HCT116 (cell line): Measurements from ENCODE around the gene HPCAL4. TPM values are rescaled to one million over a fixed set of nuclear protein-coding genes. Genes with fewer than 3 reads are reported as not detected.

Source experiments
- ATAC-seq: fragments of 200-7000 bp; cut with Tn5 transposase; 2 replicates; pipeline ENCODE4 v1.9.1; 2020; ENCODE audit warnings: mild to moderate bottlenecking, moderate library complexity
- BruUV-seq: library from RNA; stranded (reverse); fragments of 400-500 nt; replicated peaks from 2 replicates; lab custom pipeline; 2021; lab: Mats Ljungman, UMichigan
- CTCF ChIA-PET: fragments of 300-600 bp; sonication (Branson Sonifier 250); formaldehyde crosslinking; loops from one replicate; lab custom pipeline; 2021; ENCODE audit warnings: antibody characterized with exemption; lab: Charles Lee
- POLR2A ChIA-PET: fragments of 300-600, 350-600 bp; sonication (Branson Sonifier 250); formaldehyde crosslinking; loops from one replicate; lab custom pipeline; 2021; ENCODE audit warnings: antibody characterized with exemption; lab: Charles Lee
- RAD21 ChIA-PET, 2 experiments: fragments of 300-600 bp; sonication (Branson Sonifier 250); formaldehyde crosslinking; loops; one replicate each; lab custom pipeline; 2023; ENCODE audit warnings: low total read pairs in 2 of 2; ENCODE audit not compliant: uncharacterized antibody in 2 of 2, unreplicated experiment in 2 of 2, low non-redundant PET in 1 of 2; lab: Charles Lee
- DNase-seq: peaks from one replicate; pipeline ENCODE4 v3.0.0-alpha.2; 2010; ENCODE audit warnings: low read depth, low spot score
- H2AFZ ChIP-seq: fragments of 200-600 bp; shearing (Covaris generic), sonication (generic); 2 replicates; pipeline ENCODE4 v1.6.1; 2017; ENCODE audit warnings: low read depth, mixed run types, mixed read lengths, antibody characterized with exemption, low read length; ENCODE audit not compliant: poor library complexity, severe bottlenecking
- H3K27ac ChIP-seq: 2 replicates; pipeline ENCODE4 v1.5.1; 2012; ENCODE audit warnings: low read depth, low read length
- H3K27me3 ChIP-seq: fragments of 200-600 bp; sonication (generic); 2 replicates; pipeline ENCODE4 v1.6.1; 2016; ENCODE audit warnings: mixed run types, low read length, mixed read lengths; ENCODE audit not compliant: insufficient read depth
- H3K36me3 ChIP-seq, 2 experiments: fragments of 200-500 bp in 1 of 2; fragments of 200-600 bp in 1 of 2; sonication (Bioruptor generic) in 1 of 2; sonication (generic) in 1 of 2; 2 replicates each; pipeline versions ENCODE4 v1.5.1 to v1.6.1; 2014 to 2016; ENCODE audit warnings: low read length in 2 of 2, inconsistent platforms in 1 of 2, mixed read lengths in 1 of 2, mixed run types in 1 of 2; ENCODE audit not compliant: insufficient read depth in 2 of 2, control insufficient read depth in 1 of 2
- H3K4me1 ChIP-seq, 2 experiments: fragments of 200-600 bp in 1 of 2; sonication (generic) in 1 of 2; 2 replicates each; pipeline versions ENCODE4 v1.5.1 to v1.6.1; 2012 to 2017; ENCODE audit warnings: low read length in 2 of 2, inconsistent platforms in 1 of 2, mild to moderate bottlenecking in 1 of 2, mixed read lengths in 1 of 2, mixed run types in 1 of 2, moderate library complexity in 1 of 2; ENCODE audit not compliant: insufficient read depth in 2 of 2, control insufficient read depth in 1 of 2
- H3K4me2 ChIP-seq: fragments of 200-600 bp; sonication (generic); 2 replicates; pipeline ENCODE4 v1.6.1; 2017; ENCODE audit warnings: mixed run types, low read length, mixed read lengths
- H3K4me3 ChIP-seq, 2 experiments: fragments of 200-600 bp in 1 of 2; sonication (generic) in 1 of 2; replicated peaks in 1 of 2; 2 replicates each; pipeline ENCODE4 v1.5.1; 2011 to 2016; ENCODE audit warnings: low read length in 2 of 2, control low read depth in 1 of 2, low read depth in 1 of 2, mild to moderate bottlenecking in 1 of 2, mixed read lengths in 1 of 2, mixed run types in 1 of 2
- H3K79me2 ChIP-seq: fragments of 200-600 bp; sonication (generic); 2 replicates; pipeline ENCODE4 v1.6.1; 2017; ENCODE audit warnings: mild to moderate bottlenecking, mixed run types, low read length, moderate library complexity, mixed read lengths; ENCODE audit not compliant: insufficient read depth
- H3K9ac ChIP-seq: fragments of 200-600 bp; sonication (generic); 2 replicates; pipeline ENCODE4 v1.6.1; 2016; ENCODE audit warnings: low read length, mixed read lengths
- H3K9me2 ChIP-seq: fragments of 200-600 bp; sonication (generic), shearing (Covaris generic); 2 replicates; pipeline ENCODE4 v1.6.1; 2017; ENCODE audit warnings: mixed run types, mild to moderate bottlenecking, moderate library complexity; ENCODE audit not compliant: insufficient read depth
- H3K9me3 ChIP-seq, 2 experiments: fragments of 200-500 bp in 1 of 2; fragments of 200-600 bp in 1 of 2; sonication (Bioruptor generic) in 1 of 2; sonication (generic) in 1 of 2; 2 replicates each; pipeline ENCODE4 v1.6.1; 2014 to 2017; ENCODE audit warnings: low read length in 2 of 2, mixed read lengths in 2 of 2, inconsistent platforms in 1 of 2, low read depth in 1 of 2, mild to moderate bottlenecking in 1 of 2, mixed run types in 1 of 2, moderate library complexity in 1 of 2; ENCODE audit not compliant: control insufficient read depth in 1 of 2, insufficient read depth in 1 of 2
- H4K20me1 ChIP-seq: fragments of 200-600 bp; sonication (generic), shearing (Covaris generic); 2 replicates; pipeline ENCODE4 v1.6.1; 2017; ENCODE audit warnings: mixed run types, mild to moderate bottlenecking, moderate library complexity; ENCODE audit not compliant: insufficient read depth
- CEBPB ChIP-seq: IDR thresholded peaks from 2 replicates; pipeline ENCODE4 v1.6.1; 2012; ENCODE audit warnings: low read depth
- CTCF ChIP-seq, 3 experiments: fragments of 200-600 bp in 1 of 3; sonication (generic) in 1 of 3; IDR thresholded peaks in 2 of 3; conservative IDR thresholded peaks in 1 of 3; 2 replicates each; pipeline ENCODE4 v1.5.1; 2012 to 2017; ENCODE audit warnings: low read depth in 2 of 3, low read length in 2 of 3, antibody characterized with exemption in 1 of 3, borderline replicate concordance in 1 of 3, control low read depth in 1 of 3, mild to moderate bottlenecking in 1 of 3, mixed read lengths in 1 of 3, mixed run types in 1 of 3, moderate library complexity in 1 of 3; ENCODE audit not compliant: insufficient read depth in 1 of 3
- ELF1 ChIP-seq: IDR thresholded peaks from 2 replicates; pipeline ENCODE4 v1.6.1; 2012; ENCODE audit warnings: low read depth, borderline replicate concordance
- EZH2phosphoT487 ChIP-seq: fragments of 200-600 bp; IDR thresholded peaks from 2 replicates; pipeline ENCODE4 v1.6.1; 2018; ENCODE audit warnings: antibody characterized with exemption, borderline replicate concordance
- FOSL1 ChIP-seq: IDR thresholded peaks from 2 replicates; pipeline ENCODE4 v1.6.1; 2012; ENCODE audit warnings: low read depth
- JUND ChIP-seq: IDR thresholded peaks from 2 replicates; pipeline ENCODE4 v1.6.1; 2012
- MAX ChIP-seq: IDR thresholded peaks from 2 replicates; pipeline ENCODE4 v1.6.1; 2012
- POLR2A ChIP-seq: IDR thresholded peaks from 2 replicates; pipeline ENCODE4 v1.7.0; 2011; ENCODE audit warnings: borderline replicate concordance; ENCODE audit not compliant: insufficient read depth, insufficient read length; ENCODE audit errors: extremely low read depth
- POLR2AphosphoS5 ChIP-seq: IDR thresholded peaks from 2 replicates; pipeline ENCODE4 v1.6.1; 2011; ENCODE audit warnings: mild to moderate bottlenecking, low read depth, low read length, moderate library complexity
- SP1 ChIP-seq: IDR thresholded peaks from 2 replicates; pipeline ENCODE4 v1.6.1; 2012; ENCODE audit warnings: low read depth
- SRF ChIP-seq: IDR thresholded peaks from 2 replicates; pipeline ENCODE4 v1.6.1; 2012; ENCODE audit warnings: low read depth
- TCF7L2 ChIP-seq: IDR thresholded peaks from 2 replicates; pipeline ENCODE4 v1.7.0; 2011; ENCODE audit warnings: borderline replicate concordance, inconsistent platforms; ENCODE audit not compliant: insufficient read depth, insufficient read length; ENCODE audit errors: extremely low read depth
- ZBTB33 ChIP-seq: IDR thresholded peaks from 2 replicates; pipeline ENCODE4 v1.6.1; 2011; ENCODE audit warnings: mild to moderate bottlenecking, low read length, moderate library complexity; ENCODE audit not compliant: insufficient replicate concordance; ENCODE audit errors: extremely low read depth
- ZFX ChIP-seq: fragments of 450-650 bp; IDR thresholded peaks from 2 replicates; pipeline ENCODE4 v1.6.1; 2017
- ZNF274 ChIP-seq: fragments of 200-500 bp; sonication (Bioruptor generic); IDR thresholded peaks from 2 replicates; pipeline ENCODE4 v1.6.1; 2014; ENCODE audit warnings: mild to moderate bottlenecking, low read depth, low read length, inconsistent platforms
- intact Hi-C: fragments of 100-400 bp; cut with micrococcal nuclease; formaldehyde crosslinking; loops from 2 replicates; pipeline ENCODE4 v1.10.0; 2022
- total RNA-seq: library from RNA; stranded (reverse); gene quantifications from one replicate; pipeline ENCODE4 v1.2.1, GENCODE V29; 2021; ENCODE audit not compliant: unreplicated experiment

The HPCAL4 gene
- total RNA-seq, 1 experiment from 2014 or later, result 5.2 TPM

GRCh38 chr1:39727932-39728317, 36.7 kb upstream of the HPCAL4 start:
- POLR2A ChIA-PET, result no interaction called here

GRCh38 chr1:39727221-39727931, 36.1 kb upstream of the HPCAL4 start:
- no peaks in the 10 kb centered on the region for H3K36me3 ChIP-seq
- no peaks in the 10 kb centered on the region for H3K4me1 ChIP-seq
- H3K27ac ChIP-seq, result no peak overlapping the region
- ChIA-PET POLR2A (no interaction called here), CTCF (no interaction called here), RAD21 (no interaction called here)
- DNase-seq, result no peak
- no peak overlapping the region for H3K4me2 ChIP-seq
- TF ChIP-seq FOSL1 (no peak), POLR2A (no peak), SRF (no peak), MAX (no peak), SP1 (no peak), CEBPB (no peak), JUND (no peak), ELF1 (no peak), POLR2AphosphoS5 (no peak), EZH2phosphoT487 (no peak), CTCF (IDR thresholded peaks at IDR 0.05 in 2 of 3, conservative IDR thresholded peaks at IDR 0.05 in 1 of 3; ENCODE audit: borderline replicate concordance in 1 of 3, insufficient read depth in 1 of 3, low read depth in 2 of 3, low read length in 2 of 3) (no peak), TCF7L2 (no peak), ZNF274 (no peak), ZFX (no peak)
- H3K9ac ChIP-seq, result no peak overlapping the region
- no peak overlapping the region for H3K4me3 ChIP-seq
- H4K20me1 ChIP-seq, result no peaks in the 10 kb centered on the region
- no peak for ATAC-seq
- no peak overlapping the region for H2AFZ ChIP-seq
- BruUV-seq, result no TSS peak
- no peaks in the 10 kb centered on the region for H3K9me2 ChIP-seq
- peaks cover 20% of the 10 kb centered on the region for H3K27me3 ChIP-seq
- intact Hi-C loops, result no loop called here
- no peaks in the 10 kb centered on the region for H3K79me2 ChIP-seq
- H3K9me3 ChIP-seq, result no peaks in the 10 kb centered on the region

More at GRCh38 chr1:39727932-39728317, 36.7 kb upstream of the HPCAL4 start:
- TF ChIP-seq ZBTB33, result no peak
- Histone ChIP-seq H4K20me1 (no peaks in the 10 kb centered on the region), H3K9ac (no peak overlapping the region), H3K4me1 (no peaks in the 10 kb centered on the region), H3K9me3 (no peaks in the 10 kb centered on the region), H3K9me2 (no peaks in the 10 kb centered on the region), H2AFZ (no peak overlapping the region), H3K4me3 (no peak overlapping the region), H3K27ac (no peak overlapping the region), H3K36me3 (no peaks in the 10 kb centered on the region), H3K27me3 (peaks cover 26% of the 10 kb centered on the region), H3K79me2 (no peaks in the 10 kb centered on the region), H3K4me2 (no peak overlapping the region)
- ATAC-seq (no peak), DNase-seq (no peak)
- CTCF ChIA-PET, result no interaction called here
- intact Hi-C loops, result no loop called here
- RAD21 ChIA-PET, result no interaction called here
- no TSS peak for BruUV-seq
